Spleen (tissue), 11 donors: ENCODE results near the gene EPHA3. TPM values are rescaled to one million over a fixed set of nuclear protein-coding genes. Genes with fewer than 3 reads are reported as not detected.

Experiments
- DNase-seq: peaks from one replicate; pipeline ENCODE4 v3.0.0-alpha.2; 2020
- H3K27ac ChIP-seq, 8 donors: fragments of 200-600 bp; sonication (generic) in 7 of 8; 1 replicate in 4 of 8; 2 replicates in 4 of 8; pipeline versions ENCODE4 v1.5.0 to v1.8.0; 2016 to 2021; ENCODE audit warnings: inconsistent platforms in 4 of 8, mild to moderate bottlenecking in 4 of 8, moderate library complexity in 1 of 8
- H3K27me3 ChIP-seq, 7 donors: fragments of 200-600 bp; sonication (generic) in 6 of 7; replicated peaks in 1 of 7; 1 replicate in 4 of 7; 2 replicates in 3 of 7; pipeline versions ENCODE4 v1.5.0 to v1.8.0; 2016 to 2021; ENCODE audit warnings: inconsistent platforms in 3 of 7, mild to moderate bottlenecking in 1 of 7
- H3K36me3 ChIP-seq, 6 donors: fragments of 200-600 bp; sonication (generic) in 5 of 6; 1 replicate in 4 of 6; 2 replicates in 2 of 6; pipeline versions ENCODE4 v1.5.0 to v1.8.0; 2016 to 2021; ENCODE audit warnings: inconsistent platforms in 2 of 6
- H3K4me1 ChIP-seq, 6 donors: fragments of 200-600 bp; sonication (generic) in 5 of 6; 1 replicate in 3 of 6; 2 replicates in 3 of 6; pipeline versions ENCODE4 v1.5.0 to v1.8.0; 2016 to 2021; ENCODE audit warnings: inconsistent platforms in 3 of 6
- H3K4me3 ChIP-seq, 8 donors: fragments of 200-600 bp; sonication (generic) in 7 of 8; 1 replicate in 4 of 8; 2 replicates in 4 of 8; pipeline versions ENCODE4 v1.5.0 to v1.8.0; 2016 to 2021; ENCODE audit warnings: inconsistent platforms in 4 of 8, mild to moderate bottlenecking in 4 of 8, moderate library complexity in 2 of 8
- H3K9me3 ChIP-seq, 8 donors: fragments of 200-600 bp; sonication (generic) in 7 of 8; 1 replicate in 4 of 8; 2 replicates in 4 of 8; pipeline versions ENCODE4 v1.5.0 to v1.8.0; 2016 to 2021; ENCODE audit warnings: inconsistent platforms in 4 of 8
- CTCF ChIP-seq, 11 experiments: fragments of 200-600 bp in 7 of 11; fragments of 450-650 bp in 4 of 11; sonication (generic) in 4 of 11; IDR thresholded peaks in 8 of 11; conservative IDR thresholded peaks in 3 of 11; 1 replicate in 7 of 11; 2 replicates in 4 of 11; pipeline versions ENCODE4 v1.4.0 to v1.8.0; 2016 to 2021; ENCODE audit warnings: antibody characterized with exemption in 11 of 11, inconsistent platforms in 4 of 11, mild to moderate bottlenecking in 1 of 11
- POLR2A ChIP-seq, 3 donors: fragments of 450-650 bp; IDR thresholded peaks; one replicate each; pipeline ENCODE4 v1.5.1; 2017; ENCODE audit warnings: antibody characterized with exemption in 3 of 3, mild to moderate bottlenecking in 1 of 3
- POLR2AphosphoS5 ChIP-seq, 3 donors: sonication (generic); formaldehyde crosslinking; IDR thresholded peaks; one replicate each; pipeline ENCODE4 v1.5.1; 2017; ENCODE audit warnings: antibody characterized with exemption in 3 of 3
- WGBS, 5 donors: extraction: QIAGEN DNeasy Blood & Tissue Kit in 3 of 5; methylation state at CpG; one replicate each; pipeline versions ENCODE4 v1.1.5 to v1.1.7; 2013 to 2018; 5-methylcytosine and 5-hydroxymethylcytosine counted together
- intact Hi-C: fragments of 100-400 bp; cut with DNase I; formaldehyde crosslinking; loops from one replicate; pipeline ENCODE4 v1.15.0; 2023; ENCODE audit warnings: low total_unique reads
- polyA plus RNA-seq, 3 donors: library from polyadenylated mRNA; stranded (reverse); fragments of 200-250 nt; gene quantifications; one replicate each; pipeline ENCODE4 v1.2.1, GENCODE V29; 2013
- total RNA-seq, 7 donors: library from RNA; depleted of rRNA in 3 of 7; stranded (reverse); fragments of >200 nt in 3 of 7; fragmentation: NEBNext Ultra II Directional in 4 of 7; extraction: Animal tissue kit (Norgen Biotek cat#: 25700) in 4 of 7; gene quantifications; one replicate each; pipeline versions ENCODE4 v1.1.0 to v1.2.1, GENCODE V29; 2016 to 2021
- donor health status: healthy with polysubstance abuse.
- donor health status: DM: no; HTN: no; CAD: no; lungs with moderate emphysema.
- donor health status: DM: no; HTN: no; CAD: no.
- donor health status: Bipolar disorder and iron deficiency.
- donor health status: healthy.
- donor health status: DM: no; HTN: no; CAD: no.
- donor health status: DM: yes; HTN: yes; CAD: no.

EPHA3 gene
- total and polyA plus RNA-seq, 10 donors: 0.07 to 1.2 (median 0.76) TPM

- no peak overlapping the region for H3K4me3 ChIP-seq
- no peaks in the 10 kb centered on the region for H3K27me3 ChIP-seq
- no peaks in the 10 kb centered on the region for H3K4me1 ChIP-seq
- peaks cover 0 to 10% (median 0%) of the 10 kb centered on the region in 8 donors for H3K9me3 ChIP-seq
- DNase-seq: no peak
- 80 to 90% (median 88%) methylated on average over 4 of the region's 4 CpGs for WGBS, 5 donors
- H3K27ac ChIP-seq: no peak overlapping the region
- TF ChIP-seq POLR2AphosphoS5 (IDR thresholded peaks at IDR 0.05): no peak
- no peak for TF ChIP-seq POLR2A (IDR thresholded peaks at IDR 0.05)
- TF ChIP-seq CTCF (IDR thresholded peaks at IDR 0.05 in 8 of 11, conservative IDR thresholded peaks at IDR 0.05 in 3 of 11): no peak
- H3K36me3 ChIP-seq: no peaks in the 10 kb centered on the region
- intact Hi-C loops: no loop called here
Observed at GRCh38 chr3:89472101-89472500, 364.7 kb downstream of the EPHA3 start.

- H3K4me3 ChIP-seq: no peak overlapping the region
- peaks cover 0 to 12% (median 0%) of the 10 kb centered on the region in 8 donors for H3K9me3 ChIP-seq
- TF ChIP-seq CTCF (IDR thresholded peaks at IDR 0.05 in 8 of 11, conservative IDR thresholded peaks at IDR 0.05 in 3 of 11) (no peak), POLR2AphosphoS5 (IDR thresholded peaks at IDR 0.05) (no peak), POLR2A (IDR thresholded peaks at IDR 0.05) (no peak)
- intact Hi-C loops: no loop called here
- H3K27ac ChIP-seq: no peak overlapping the region
- no peaks in the 10 kb centered on the region for H3K36me3 ChIP-seq
- no peaks in the 10 kb centered on the region for H3K4me1 ChIP-seq
- no peaks in the 10 kb centered on the region for H3K27me3 ChIP-seq
- 77 to 92% (median 85%) methylated on average over 4 of the region's 4 CpGs for WGBS, 5 donors
- no peak for DNase-seq
Observed at GRCh38 chr3:89474333-89475130, 367.1 kb downstream of the EPHA3 start.

GRCh38 chr3:89488800-89489580 lies 381.6 kb downstream of the EPHA3 start:
- Histone ChIP-seq H3K4me1 (no peaks in the 10 kb centered on the region), H3K27me3 (no peaks in the 10 kb centered on the region), H3K9me3 (peaks cover 0 to 8% (median 0%) of the 10 kb centered on the region in 8 donors), H3K27ac (no peak overlapping the region), H3K36me3 (no peaks in the 10 kb centered on the region), H3K4me3 (no peak overlapping the region)
- DNase-seq: no peak
- WGBS, 5 donors: 78 to 87% (median 82%) methylated on average over 4 of the region's 4 CpGs
- TF ChIP-seq POLR2A (IDR thresholded peaks at IDR 0.05) (no peak), POLR2AphosphoS5 (IDR thresholded peaks at IDR 0.05) (no peak), CTCF (IDR thresholded peaks at IDR 0.05 in 8 of 11, conservative IDR thresholded peaks at IDR 0.05 in 3 of 11) (no peak)
- intact Hi-C loops: no loop called here

GRCh38 chr3:89490129-89490528 lies 382.7 kb downstream of the EPHA3 start:
- Histone ChIP-seq H3K27me3 (no peaks in the 10 kb centered on the region), H3K36me3 (no peaks in the 10 kb centered on the region), H3K4me1 (no peaks in the 10 kb centered on the region), H3K4me3 (no peak overlapping the region), H3K27ac (no peak overlapping the region), H3K9me3 (peaks cover 0 to 6% (median 0%) of the 10 kb centered on the region in 8 donors)
- no peak for TF ChIP-seq CTCF (IDR thresholded peaks at IDR 0.05 in 8 of 11, conservative IDR thresholded peaks at IDR 0.05 in 3 of 11)
- no peak for TF ChIP-seq POLR2A (IDR thresholded peaks at IDR 0.05)
- TF ChIP-seq POLR2AphosphoS5 (IDR thresholded peaks at IDR 0.05): no peak
- 90 to 96% (median 94%) methylated on average over 4 of the region's 4 CpGs for WGBS, 5 donors
- intact Hi-C loops: no loop called here
- DNase-seq: no peak
